HG02763 (cell line): ENCODE measurements around the gene ATP1A3.
"Not testable (repeated sequence)": the region's sequence is repeated elsewhere in the genome, so short reads cannot be mapped to it uniquely, and the experiment has no call there.

Source experiments
- ATAC-seq: cut with Tn5 transposase; IDR thresholded peaks from one replicate; pipeline ENCODE4 v1.9.1; 2021; ENCODE audit warnings: mild to moderate bottlenecking, moderate library complexity; ENCODE audit not compliant: unreplicated experiment

The ATP1A3 gene

DNA sequence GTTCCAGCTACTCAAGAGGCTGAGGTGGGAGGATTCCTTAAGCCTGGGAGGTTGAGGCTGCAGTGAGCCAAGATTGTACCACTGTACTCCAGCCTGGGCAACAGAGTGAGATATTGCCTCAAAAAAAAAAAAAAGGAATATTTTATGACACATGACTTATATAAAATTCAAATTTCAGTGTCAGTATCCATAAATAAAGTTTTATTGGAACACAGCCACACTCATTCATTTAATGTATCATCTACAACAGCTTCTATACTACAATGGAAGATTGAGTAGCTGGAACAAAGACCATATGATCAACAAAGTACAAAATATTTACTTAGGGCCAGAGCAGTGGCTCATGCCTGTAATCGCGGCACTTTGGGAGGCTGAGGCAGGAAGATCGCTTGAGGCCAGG, 18.7 kb upstream of the ATP1A3 start:
- ATAC-seq: not testable (repeated sequence)

DNA sequence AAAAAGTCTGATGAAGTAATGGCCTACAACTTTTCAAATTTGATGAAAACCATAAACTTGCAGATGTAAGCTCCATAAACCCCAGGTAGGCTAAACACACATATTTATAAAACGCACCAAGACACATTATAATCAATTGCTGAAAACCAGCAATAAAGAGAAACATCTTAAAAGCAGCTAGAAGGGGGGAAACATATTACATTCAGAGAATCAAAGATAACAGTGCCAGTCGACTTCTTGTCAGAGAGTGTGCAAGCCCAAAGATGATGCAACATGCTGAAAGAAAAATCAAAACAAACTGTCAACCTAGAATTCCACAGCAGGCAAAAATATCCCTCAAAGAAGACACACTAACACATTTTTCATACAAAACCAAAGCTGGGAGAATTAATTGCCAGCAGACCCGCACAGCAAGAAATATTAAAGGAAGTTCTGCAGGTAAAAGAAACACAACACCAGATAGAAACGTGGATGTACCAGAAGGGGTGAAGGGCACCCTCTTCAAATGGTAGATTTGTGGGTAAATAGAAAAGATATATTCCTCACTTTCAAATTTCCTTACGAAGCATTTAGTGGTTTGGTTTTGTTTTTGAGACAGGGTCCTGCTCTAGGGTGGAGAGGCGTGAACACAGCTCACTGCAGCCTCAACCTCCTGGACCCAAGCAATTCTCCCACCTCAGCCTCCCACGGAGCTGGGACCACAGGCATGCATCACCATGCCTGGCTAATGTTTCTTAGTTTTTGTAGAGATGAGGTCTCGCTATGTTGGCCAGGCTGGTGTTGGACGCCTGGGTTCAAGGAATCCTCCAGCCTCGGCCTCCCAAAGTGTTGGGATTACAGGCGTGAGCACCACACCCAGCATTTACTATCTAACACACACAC, 16.5 kb upstream of the ATP1A3 start:
- ATAC-seq: no peak

DNA sequence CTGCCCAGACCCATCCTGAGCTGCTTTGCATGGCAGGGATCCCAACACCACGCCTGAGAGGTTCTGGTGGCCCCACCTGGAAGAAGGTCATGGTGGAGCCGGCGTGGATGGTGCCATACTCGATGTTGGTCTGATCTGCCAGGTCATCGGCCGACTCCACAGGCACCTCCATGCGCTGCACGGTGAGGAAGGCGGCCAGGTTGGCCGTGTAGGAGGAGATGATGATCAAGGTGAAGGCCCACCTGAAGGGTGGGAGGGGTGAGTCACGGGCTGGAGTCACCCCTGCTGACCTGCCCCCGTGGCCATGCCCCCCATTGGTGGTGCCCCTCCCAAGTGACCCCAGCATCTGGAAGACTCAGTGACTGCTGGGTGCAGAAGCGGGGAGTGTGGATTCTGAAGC, 12.5 kb upstream of the ATP1A3 start:
- no peak for ATAC-seq

DNA sequence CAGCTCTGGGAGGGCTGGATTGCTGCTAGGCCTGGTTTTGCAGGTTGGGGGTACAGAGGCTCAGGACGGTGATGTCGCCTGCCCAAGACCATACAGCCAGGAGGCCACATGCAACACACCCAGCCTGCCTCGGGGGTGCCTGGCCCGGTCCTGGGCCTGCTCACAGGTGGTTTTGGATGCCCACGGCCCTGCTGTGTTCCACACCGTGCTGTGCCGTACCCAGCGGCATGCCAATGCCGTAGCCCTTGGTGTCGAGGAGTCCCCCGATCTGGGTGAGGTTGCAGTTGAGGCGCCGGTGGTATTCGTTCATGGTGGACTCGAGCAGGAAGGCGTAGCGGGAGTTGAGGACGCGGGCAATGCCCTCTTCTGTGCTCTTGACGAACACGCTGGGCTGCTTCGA, 11.5 kb upstream of the ATP1A3 start:
- ATAC-seq: no peak

DNA sequence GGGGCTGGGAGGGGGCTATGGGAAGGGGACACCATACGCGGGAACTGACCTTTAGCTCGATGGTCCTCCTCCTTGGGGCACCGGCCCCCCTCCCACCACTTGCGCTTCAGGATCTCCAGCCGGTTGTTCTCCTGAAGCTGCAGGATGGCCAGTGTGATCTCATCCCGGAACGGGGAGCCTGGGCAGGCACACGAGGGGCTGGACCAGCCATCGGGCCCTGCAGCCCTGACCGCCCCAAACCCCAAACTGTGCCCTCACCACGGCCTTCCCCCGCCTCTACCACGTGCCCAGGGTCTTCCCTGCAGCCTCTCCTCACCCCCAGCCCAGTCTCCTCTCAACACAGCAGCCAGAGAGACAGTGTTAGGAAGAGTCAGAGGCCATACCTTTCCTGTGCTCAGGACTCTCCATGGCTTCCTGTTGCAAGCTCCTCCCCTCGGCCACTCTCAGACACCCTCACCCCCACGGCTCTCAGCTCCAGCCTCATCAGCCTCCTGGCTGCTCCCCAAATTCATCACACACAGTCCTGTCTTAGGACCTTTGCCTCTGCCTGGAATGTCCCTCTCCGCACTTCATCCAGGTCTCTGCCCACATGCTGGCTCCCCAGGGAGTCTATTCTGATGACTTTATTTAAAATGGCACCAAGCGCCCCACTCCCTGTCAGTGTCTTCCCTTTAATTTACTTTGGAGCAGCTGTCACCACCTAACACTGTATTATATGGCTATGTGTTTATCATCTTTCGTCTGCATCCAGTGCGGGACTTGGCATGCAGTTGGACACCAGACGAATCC, 9.7 kb upstream of the ATP1A3 start:
- ATAC-seq: no peak

DNA sequence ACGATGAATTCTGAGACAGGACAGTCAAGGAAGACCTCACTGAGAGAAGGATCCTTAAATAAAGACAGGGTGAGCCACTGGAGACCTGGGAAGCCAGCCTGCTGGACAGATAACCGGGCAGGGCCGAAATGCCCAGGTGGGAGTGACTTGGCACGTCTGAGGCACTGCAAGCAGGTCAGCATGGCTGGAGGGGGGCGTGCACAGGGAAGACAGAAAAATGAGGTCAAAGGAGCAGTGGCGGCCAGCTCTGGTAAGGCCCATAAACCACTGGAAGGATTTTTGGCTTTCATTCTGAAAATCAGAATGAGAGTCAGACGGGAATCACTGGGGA, 5.8 kb upstream of the ATP1A3 start:
- no peak for ATAC-seq

DNA sequence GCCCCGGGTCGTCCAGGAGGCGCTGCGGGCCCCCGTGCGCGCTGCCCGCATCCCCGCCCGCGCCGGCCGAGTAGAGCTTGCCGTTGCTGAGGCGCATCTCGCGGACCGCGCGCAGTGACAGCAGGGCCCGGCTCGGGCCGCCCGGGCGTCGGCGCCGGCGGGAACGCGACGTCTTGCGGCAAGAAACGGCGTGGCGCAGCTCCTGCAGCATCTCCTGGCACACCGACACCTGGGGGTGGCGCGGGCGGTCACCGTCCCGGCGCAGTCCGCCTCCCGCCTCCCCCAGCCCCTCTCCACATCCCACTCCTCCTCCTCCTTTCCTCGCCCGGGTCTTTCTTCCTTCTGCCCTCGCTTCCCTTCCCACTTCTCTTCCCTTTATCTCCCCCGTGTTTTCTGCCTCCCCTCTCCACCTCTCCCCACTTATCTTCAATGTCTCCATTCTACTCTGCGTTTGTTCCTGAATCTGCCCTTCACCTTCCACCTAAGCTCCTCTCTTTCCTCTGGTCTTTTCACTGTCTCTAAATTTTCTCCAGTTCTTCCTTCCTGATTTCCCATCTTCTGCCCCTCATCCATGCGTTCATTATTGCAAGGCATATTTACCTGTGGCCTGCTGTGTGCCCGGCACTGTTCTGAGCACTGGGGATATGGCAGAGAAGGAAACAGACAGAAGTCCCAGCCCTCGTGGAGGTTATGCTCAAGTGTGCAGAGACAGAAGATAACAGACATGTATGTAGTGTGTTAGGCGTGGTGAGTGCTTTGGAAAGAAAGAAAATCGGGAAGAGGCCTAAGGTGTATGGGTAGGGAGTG, 5.2 kb upstream of the ATP1A3 start:
- no peak for ATAC-seq

DNA sequence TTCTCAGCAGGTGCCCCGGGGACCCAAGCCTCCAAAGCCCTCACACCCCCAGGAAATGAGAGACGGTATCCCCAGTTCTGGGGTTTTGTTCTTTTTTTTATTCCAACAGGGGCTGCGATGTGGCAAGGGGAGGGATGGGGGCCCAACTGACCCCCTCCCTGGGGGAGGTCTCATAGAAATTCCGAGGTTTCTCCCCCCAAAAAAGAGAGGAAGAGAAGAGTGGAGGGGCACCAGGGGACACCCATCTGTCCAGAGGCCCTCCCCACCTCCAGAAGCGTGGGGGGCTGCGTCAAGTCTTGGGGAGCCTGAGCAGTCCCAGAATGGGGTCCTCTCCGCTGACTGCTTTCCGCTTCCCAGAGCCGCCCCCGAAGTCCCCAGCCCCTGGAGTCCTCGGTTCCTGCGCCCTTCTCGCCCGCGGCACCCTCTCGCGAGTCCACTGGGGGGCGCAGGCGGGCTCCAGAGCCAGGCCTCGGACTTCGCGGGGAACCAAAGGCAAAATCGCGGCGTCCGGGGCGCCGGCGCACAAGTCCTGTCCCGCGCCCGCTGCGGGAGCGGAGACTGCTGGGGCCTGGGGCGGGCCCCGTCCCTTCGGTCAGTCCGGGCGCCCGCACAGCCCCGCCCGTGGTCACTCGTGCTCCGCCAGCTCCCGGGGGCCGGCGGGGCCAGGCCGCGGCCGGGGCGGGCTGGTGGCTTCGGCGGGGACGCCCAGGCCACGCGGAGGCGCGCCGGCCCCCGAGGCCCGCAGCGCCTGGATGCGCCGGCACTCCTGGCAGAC, 4.4 kb upstream of the ATP1A3 start:
- no peak for ATAC-seq

DNA sequence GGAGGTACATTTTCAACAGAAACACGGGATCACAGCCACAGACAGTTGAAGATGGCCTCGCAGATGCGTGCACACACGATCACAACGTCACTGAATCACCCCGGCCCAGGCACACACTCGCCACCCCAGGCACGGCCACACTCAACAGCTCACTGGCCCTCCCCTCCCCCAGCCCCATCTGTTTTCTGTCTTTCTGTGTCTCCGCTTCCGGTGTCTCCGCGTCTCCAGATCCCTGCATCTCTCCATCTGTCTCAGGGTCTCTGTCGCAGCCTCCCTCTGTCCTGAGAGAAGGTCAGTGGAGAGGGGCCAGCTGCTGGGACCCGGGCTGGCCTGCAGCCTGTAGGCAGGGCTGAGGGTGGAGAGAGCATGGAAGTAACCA, 3.8 kb upstream of the ATP1A3 start:
- no peak for ATAC-seq

DNA sequence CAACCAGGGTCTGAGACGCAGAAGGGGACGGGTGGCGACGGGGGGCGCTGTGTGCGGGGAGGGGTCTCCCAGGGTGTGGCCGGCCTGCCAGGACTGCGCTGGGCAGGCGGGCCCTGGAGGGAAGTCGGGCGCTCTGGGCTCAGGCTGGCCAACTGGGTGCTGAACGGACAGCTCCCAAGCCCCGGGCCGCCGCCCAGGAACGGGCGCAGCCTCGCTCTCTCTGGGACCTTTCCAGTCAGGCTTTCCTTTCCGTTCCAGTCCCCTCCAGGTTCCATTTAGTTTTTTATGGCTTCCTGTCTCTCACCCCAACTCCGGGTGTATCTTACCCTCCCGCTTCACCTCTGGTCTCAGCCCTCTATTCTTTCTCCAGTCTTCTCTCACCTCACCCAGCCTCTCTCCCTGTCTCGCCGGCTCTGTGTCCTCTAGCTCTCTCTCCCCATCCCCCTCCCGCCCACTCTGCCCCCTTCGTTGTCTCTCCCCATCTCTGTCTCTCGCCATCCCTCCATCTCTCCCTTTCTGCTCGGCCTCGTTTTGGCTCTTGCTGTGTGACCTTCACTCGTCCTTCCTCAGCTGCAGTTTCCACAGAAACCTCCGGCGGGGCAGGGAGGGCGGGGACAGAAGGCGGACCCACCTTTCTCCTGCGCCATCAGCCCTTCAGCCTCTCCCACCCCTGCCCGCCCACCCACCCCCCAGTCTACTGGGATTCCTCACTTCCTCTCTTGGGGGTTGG, 3.3 kb upstream of the ATP1A3 start:
- no peak for ATAC-seq

DNA sequence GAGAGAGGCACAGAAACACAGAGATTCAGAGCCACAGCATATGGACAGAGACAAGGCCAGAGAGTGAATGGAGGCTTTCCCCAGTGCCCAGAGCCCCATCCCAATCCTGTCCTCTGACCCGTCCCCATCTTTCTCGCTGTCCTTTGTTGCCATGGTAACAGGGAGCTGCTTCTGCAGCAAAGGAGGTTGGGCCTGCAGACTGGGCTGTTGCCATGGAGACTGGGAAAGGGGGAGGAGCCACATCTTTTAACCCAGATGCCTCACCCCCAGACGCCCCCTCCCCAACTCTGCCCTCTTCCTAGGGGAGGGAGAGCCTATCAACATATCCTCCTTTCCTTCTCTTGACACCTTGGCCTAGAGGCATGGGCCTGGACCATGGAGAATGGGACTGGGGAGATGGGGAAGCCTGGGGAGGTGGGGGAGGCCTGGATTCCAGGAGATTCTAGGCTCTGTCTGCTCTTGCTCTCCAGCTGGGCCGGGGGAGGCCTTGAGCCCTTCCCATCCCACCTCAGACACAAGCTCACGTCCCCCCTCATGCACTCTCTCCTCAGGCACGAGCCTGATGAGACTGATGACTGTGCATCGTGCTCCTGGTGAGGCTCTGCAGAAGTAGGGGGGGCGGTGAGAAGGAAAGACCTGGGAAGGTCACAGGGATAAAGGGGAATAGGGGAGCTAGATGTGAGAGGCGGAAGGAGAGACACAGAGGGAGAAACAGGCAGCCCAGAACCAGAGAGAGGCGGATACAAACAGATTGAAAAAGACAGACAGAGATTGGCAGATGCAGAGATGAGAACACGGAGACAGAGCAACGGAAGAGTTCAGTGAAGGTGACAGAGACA, 2.1 kb upstream of the ATP1A3 start:
- no peak for ATAC-seq

DNA sequence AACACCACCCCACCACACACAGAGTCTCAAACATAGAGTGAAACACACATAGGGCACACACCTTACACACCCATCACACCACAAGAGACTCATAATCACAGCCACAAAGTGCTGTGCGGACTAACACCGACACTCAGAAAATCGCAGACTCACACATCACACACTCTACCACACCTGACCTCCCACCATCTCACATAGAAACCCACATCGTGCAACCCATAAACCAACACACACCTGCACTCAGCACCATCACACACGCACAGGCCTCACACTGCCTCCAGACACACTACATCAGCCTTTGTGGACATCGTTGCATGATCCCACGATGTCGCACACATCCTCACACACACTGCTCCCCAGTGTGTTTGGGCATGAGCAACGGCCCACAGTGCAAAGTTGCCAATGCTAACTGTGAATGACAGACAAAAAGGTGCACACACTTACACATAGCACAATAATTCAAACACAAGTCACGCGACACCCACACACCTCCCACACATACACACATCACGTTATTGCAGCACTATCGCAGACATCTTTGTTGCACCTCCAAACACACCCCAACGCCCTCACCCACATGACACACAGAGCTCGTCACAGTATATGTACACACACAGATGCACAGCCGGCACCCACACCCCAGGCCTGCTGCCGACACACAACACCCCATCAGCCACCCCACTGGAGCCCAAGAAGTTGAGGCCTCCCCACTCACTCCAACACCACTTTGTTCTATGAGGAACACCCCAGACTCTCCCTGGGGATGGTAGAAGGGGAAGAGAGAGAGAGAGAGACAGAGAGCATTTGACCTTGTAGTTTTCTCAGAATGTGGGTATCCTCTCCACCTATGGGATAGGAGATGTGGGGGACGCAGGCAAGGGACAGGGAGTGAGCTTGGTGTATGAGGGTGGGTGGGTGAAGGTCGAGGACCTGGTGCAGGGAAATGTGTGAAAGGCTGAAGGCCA, 1.2 kb upstream of the ATP1A3 start:
- no peak for ATAC-seq

DNA sequence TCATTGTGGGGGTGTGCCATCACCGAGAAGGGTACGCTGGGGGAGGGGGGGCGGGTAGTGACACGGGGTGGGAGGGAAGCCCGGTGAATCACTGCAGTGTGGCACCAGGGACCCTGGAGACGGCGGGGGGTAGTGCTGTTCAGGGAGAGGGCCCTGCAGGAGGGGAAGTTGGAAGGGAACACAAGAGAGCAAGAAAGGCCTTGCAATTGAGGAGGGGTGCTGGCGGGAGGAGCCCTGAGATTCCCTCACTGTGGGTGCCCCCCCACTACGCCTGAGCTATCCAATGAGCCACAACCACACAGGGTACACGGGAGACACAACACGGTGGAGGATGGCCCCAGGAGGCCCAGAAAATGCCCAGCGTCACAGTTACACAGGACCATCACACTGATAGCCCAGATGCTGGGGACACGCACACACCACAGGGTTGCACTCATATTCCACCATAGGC, 516 bp upstream of the ATP1A3 start:
- no peak for ATAC-seq

DNA sequence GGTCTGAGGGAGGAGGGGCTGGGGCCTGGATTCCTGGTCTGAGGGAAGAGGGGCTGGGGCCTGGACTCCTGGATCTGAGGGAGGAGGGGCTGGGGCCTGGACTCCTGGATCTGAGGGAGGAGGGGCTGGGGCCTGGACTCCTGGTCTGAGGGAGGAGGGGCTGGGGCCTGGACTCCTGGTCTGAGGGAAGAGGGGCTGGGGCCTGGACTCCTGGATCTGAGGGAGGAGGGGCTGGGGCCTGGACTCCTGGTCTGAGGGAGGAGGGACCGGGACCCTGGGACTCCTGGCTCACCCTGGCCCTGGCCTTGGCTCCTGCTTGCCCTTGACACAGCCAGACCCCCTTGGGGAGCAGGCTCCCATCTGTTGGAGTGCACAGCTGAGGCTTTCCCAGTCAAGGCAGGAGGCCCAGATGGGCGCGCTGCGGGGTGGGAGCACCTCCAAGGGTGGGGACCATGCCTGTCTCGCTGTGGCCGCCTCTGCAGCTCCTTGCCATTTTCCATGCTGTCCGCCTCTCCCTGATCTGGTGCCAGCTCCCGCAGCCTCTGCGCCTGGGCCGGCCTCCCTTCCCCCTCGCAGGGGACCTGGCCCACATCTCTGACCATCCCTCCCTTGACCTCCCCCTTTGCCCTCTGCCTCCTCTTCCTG, 2.0 kb downstream of the ATP1A3 start:
- ATAC-seq: not testable (repeated sequence)

DNA sequence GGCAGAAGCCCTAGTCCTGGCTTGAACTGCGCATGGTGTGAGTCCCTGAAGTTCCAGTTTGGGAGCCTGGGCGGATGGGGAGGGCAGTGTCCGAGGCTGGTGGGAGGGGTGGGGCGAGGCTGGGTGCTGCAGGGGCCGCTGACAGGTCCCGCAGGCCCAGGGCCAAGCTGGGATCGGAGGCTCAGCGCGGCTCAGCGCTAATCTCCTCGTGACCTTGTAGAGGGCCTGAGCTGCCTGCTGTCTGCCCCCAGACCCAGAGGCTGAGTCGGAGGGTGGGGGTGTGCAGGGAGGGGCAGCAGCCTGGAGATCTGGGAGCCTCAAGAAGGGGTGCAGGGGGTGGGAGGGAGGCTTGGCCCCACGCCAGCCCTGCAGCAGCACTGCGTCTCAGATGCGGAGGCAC, 3.0 kb downstream of the ATP1A3 start:
- no peak for ATAC-seq

DNA sequence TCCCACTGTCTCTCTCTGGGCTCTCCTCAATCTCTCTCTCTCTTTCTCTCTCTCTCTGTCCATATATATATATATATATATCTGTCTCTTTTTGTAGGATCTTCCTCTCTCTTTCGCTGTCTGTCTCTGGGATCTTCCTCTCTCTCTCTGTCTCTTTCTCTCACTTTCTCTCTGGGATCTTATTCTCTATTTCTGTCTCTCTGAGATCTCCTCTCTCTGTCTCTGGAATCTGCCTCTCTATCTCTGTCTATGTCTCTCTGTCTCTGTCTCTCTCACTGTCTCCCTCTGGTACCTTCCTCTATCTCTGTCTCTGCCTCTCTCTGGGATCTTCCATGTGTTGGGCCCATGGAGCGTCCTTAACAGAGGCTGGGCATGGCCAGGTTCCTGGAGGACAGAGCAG, 3.4 kb downstream of the ATP1A3 start:
- no peak for ATAC-seq

DNA sequence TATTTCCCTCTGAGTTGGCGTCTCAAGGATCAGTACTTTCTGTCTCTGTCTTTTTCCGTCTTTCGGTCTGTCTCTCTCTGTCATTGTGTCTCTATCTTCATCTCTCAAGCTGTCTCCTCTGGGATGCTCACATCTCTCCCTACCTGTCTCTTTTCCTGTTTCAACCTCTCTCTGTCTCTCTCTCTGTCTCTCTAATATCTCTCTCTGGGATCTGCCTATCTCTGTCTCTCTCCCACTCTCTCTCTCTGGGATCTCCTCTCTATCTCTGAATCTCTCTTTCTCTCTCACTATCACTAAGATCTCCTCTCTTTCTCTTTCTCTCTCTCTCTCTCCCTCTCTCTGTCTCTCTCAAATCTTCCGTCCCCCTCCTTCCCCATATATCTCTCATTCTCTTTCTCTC, 4.0 kb downstream of the ATP1A3 start:
- no peak for ATAC-seq

DNA sequence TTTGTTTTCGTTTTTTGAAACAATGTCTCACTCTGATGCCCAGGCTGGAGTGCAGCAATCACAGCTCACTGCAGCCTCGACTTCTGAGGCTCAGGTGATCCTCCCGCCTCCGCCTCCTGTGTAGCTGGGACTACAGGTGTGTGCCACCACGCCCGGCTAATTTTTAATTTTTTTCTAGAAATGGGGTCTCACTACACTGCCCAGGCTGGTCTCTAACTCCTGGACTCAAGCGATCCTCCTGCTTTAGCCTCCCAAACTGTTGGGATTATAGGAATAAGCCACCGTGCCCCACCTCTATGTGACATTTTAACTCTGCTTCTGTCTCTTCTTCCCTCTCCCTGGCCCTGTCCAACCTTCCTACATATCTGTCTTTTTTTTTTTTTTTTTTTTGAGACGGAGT, 5.1 kb downstream of the ATP1A3 start:
- no peak for ATAC-seq
